ENCODE measurements around the gene LRIT2.

DNA sequence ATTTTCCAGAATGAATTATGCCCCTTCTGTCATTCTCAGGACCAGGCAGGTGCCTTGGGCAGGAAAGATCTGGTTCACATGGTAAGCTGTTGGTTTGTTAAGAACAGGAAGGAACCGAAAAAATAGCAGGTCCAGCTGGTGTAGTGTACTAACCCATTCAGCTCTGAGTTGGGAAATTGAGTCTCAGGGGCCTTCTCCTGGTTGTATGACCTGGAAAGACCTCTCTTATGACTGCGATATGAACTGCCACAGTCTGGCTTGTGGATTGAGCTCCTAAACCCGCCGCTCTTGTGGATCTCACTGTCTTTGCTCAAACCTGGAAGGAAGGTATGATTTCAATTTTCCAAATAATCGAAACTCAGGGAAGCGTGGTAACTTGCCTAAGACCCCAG lies 11.5 kb upstream of the LRIT2 start:
- TF ChIP-seq, protein P1, sequence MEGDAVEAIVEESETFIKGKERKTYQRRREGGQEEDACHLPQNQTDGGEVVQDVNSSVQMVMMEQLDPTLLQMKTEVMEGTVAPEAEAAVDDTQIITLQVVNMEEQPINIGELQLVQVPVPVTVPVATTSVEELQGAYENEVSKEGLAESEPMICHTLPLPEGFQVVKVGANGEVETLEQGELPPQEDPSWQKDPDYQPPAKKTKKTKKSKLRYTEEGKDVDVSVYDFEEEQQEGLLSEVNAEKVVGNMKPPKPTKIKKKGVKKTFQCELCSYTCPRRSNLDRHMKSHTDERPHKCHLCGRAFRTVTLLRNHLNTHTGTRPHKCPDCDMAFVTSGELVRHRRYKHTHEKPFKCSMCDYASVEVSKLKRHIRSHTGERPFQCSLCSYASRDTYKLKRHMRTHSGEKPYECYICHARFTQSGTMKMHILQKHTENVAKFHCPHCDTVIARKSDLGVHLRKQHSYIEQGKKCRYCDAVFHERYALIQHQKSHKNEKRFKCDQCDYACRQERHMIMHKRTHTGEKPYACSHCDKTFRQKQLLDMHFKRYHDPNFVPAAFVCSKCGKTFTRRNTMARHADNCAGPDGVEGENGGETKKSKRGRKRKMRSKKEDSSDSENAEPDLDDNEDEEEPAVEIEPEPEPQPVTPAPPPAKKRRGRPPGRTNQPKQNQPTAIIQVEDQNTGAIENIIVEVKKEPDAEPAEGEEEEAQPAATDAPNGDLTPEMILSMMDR (IDR thresholded peaks at IDR 0.05) = no peak
- no peak for TF ChIP-seq POLR2A (IDR thresholded peaks at IDR 0.05)

All from lower leg skin (tissue), 3 donors.